ENCODE measurements around the gene MYEOV.

DNA sequence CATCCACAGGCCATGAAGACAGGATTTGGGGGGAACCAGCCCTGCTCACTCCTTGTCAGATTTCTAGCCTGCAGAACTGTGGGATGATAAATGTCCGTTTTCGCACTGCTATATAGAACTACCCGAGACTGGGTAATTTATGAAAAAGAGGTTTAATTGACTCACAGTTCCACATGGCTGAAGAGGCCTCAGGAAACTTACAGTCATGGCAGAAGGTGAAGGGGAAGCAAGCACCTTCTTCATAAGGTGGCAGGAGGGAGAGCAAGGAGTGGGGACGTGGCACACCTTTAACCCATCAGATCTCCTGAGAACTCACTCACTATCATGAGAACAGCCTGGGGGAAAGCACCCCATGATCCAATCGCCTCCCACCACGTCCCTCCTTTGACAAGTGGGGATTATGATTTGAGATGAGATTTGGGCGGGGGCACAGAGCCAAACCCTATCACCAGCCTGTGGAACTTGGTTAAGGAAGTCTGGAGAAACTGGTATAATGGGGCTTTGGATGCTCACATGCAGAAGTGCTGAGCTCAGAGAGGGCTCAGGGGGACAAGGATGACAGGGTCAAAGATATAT, 50.7 kb downstream of the MYEOV start:
- TF ChIP-seq, protein P1, sequence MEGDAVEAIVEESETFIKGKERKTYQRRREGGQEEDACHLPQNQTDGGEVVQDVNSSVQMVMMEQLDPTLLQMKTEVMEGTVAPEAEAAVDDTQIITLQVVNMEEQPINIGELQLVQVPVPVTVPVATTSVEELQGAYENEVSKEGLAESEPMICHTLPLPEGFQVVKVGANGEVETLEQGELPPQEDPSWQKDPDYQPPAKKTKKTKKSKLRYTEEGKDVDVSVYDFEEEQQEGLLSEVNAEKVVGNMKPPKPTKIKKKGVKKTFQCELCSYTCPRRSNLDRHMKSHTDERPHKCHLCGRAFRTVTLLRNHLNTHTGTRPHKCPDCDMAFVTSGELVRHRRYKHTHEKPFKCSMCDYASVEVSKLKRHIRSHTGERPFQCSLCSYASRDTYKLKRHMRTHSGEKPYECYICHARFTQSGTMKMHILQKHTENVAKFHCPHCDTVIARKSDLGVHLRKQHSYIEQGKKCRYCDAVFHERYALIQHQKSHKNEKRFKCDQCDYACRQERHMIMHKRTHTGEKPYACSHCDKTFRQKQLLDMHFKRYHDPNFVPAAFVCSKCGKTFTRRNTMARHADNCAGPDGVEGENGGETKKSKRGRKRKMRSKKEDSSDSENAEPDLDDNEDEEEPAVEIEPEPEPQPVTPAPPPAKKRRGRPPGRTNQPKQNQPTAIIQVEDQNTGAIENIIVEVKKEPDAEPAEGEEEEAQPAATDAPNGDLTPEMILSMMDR (IDR thresholded peaks at IDR 0.05): no peak
- no peak for TF ChIP-seq POLR2A (IDR thresholded peaks at IDR 0.05)

All from uterus (tissue), 2 donors.